Measurements from ENCODE around the gene LIME1.

DNA sequence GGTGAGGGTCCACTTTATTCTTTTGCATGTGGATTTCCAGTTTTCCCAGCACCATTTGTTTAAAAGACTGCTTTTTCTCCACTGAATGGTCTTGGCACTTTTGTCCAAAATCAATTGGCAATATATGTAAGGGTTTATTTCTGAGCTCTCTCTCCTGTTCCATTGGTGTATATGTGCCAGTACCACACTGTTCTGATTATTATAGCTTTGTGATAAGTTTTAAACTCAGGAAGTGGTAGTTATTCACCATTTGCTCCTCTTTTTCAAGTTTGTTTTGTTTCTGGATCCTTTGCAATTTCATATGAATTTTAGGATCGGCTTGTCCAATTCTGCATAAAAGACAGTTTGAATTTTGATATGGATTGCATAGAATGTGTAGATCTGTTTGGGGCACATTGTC is 24.3 kb upstream of the LIME1 start:
- TF ChIP-seq, protein P1, sequence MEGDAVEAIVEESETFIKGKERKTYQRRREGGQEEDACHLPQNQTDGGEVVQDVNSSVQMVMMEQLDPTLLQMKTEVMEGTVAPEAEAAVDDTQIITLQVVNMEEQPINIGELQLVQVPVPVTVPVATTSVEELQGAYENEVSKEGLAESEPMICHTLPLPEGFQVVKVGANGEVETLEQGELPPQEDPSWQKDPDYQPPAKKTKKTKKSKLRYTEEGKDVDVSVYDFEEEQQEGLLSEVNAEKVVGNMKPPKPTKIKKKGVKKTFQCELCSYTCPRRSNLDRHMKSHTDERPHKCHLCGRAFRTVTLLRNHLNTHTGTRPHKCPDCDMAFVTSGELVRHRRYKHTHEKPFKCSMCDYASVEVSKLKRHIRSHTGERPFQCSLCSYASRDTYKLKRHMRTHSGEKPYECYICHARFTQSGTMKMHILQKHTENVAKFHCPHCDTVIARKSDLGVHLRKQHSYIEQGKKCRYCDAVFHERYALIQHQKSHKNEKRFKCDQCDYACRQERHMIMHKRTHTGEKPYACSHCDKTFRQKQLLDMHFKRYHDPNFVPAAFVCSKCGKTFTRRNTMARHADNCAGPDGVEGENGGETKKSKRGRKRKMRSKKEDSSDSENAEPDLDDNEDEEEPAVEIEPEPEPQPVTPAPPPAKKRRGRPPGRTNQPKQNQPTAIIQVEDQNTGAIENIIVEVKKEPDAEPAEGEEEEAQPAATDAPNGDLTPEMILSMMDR (conservative IDR thresholded peaks at IDR 0.05; ENCODE audit: low read length), result no peak
- no peak for TF ChIP-seq EZH2phosphoT487 (IDR thresholded peaks at IDR 0.05; ENCODE audit: borderline replicate concordance, low read depth, low read length)

All from OCI-LY7 (cell line).